ENCODE measurements around the gene YY1.
A peak's percentile ranks its signal among the peaks of the same experiment; 100 is the strongest.
"Not testable (repeated sequence)": the region's sequence is repeated elsewhere in the genome, so short reads cannot be mapped to it uniquely, and the experiment has no call there.

Gene YY1

GRCh38 chr14:100223332-100224201 is 15.4 kb upstream of the YY1 start:
- Histone ChIP-seq H3K9me3 (ENCODE audit: control insufficient read depth, insufficient read depth, low read length) (no peaks in the 10 kb centered on the region), H3K4me1 (ENCODE audit: insufficient read depth, low read length) (peaks cover 27% of the 10 kb centered on the region), H3K36me3 (ENCODE audit: insufficient read depth, low read length) (no peaks in the 10 kb centered on the region), H3K9ac (ENCODE audit: low read depth, low read length) (no peak overlapping the region)

GRCh38 chr14:100224229-100224866 is 14.6 kb upstream of the YY1 start:
- Histone ChIP-seq H3K4me1 (ENCODE audit: insufficient read depth, low read length) (peaks cover 27% of the 10 kb centered on the region), H3K9ac (ENCODE audit: low read depth, low read length) (no peak overlapping the region), H3K9me3 (ENCODE audit: control insufficient read depth, insufficient read depth, low read length) (no peaks in the 10 kb centered on the region), H3K36me3 (ENCODE audit: insufficient read depth, low read length) (no peaks in the 10 kb centered on the region)

- H3K36me3 ChIP-seq (ENCODE audit: insufficient read depth, low read length): no peaks in the 10 kb centered on the region
- no peak overlapping the region for H3K9ac ChIP-seq (ENCODE audit: low read depth, low read length)
- no peaks in the 10 kb centered on the region for H3K9me3 ChIP-seq (ENCODE audit: control insufficient read depth, insufficient read depth, low read length)
- peaks cover 27% of the 10 kb centered on the region for H3K4me1 ChIP-seq (ENCODE audit: insufficient read depth, low read length)
Observed at GRCh38 chr14:100225169-100225568, 13.8 kb upstream of the YY1 start.

- Histone ChIP-seq H3K9ac (ENCODE audit: low read depth, low read length) (no peak overlapping the region), H3K36me3 (ENCODE audit: insufficient read depth, low read length) (peaks cover 3% of the 10 kb centered on the region; the same call in 1 of the 2 replicates), H3K4me1 (ENCODE audit: insufficient read depth, low read length) (no peaks in the 10 kb centered on the region), H3K9me3 (ENCODE audit: control insufficient read depth, insufficient read depth, low read length) (no peaks in the 10 kb centered on the region)
Observed at GRCh38 chr14:100230361-100230760, 8.6 kb upstream of the YY1 start.

- Histone ChIP-seq H3K9ac (ENCODE audit: low read depth, low read length) (no peak overlapping the region), H3K4me1 (ENCODE audit: insufficient read depth, low read length) (0 out of 2 replicates have a peak, but pooled peaks cover 5% of the 10 kb centered on the region), H3K9me3 (ENCODE audit: control insufficient read depth, insufficient read depth, low read length) (no peaks in the 10 kb centered on the region), H3K36me3 (ENCODE audit: insufficient read depth, low read length) (peaks cover 3% of the 10 kb centered on the region; the same call in 1 of the 2 replicates)
Observed at GRCh38 chr14:100234511-100234910, 4.4 kb upstream of the YY1 start.

- H3K9ac ChIP-seq (ENCODE audit: low read depth, low read length): not testable (repeated sequence)
Observed at GRCh38 chr14:100236271-100236818, 2.6 kb upstream of the YY1 start.

GRCh38 chr14:100236881-100237280 is 2.1 kb upstream of the YY1 start:
- no peaks in the 10 kb centered on the region for H3K9me3 ChIP-seq (ENCODE audit: control insufficient read depth, insufficient read depth, low read length)
- peaks cover 3% of the 10 kb centered on the region; the same call in 1 of the 2 replicates for H3K36me3 ChIP-seq (ENCODE audit: insufficient read depth, low read length)
- H3K9ac ChIP-seq (ENCODE audit: low read depth, low read length): peak overlapping the region; percentile 76
- 0 out of 2 replicates have a peak, but pooled peaks cover 5% of the 10 kb centered on the region for H3K4me1 ChIP-seq (ENCODE audit: insufficient read depth, low read length)

More at GRCh38 chr14:100236271-100236818, 2.6 kb upstream of the YY1 start:
- not testable (repeated sequence) for H3K9me3 ChIP-seq (ENCODE audit: control insufficient read depth, insufficient read depth, low read length); H3K36me3 ChIP-seq (ENCODE audit: insufficient read depth, low read length); H3K4me1 ChIP-seq (ENCODE audit: insufficient read depth, low read length)

GRCh38 chr14:100237735-100238418 is 1.1 kb upstream of the YY1 start:
- H3K9me3 ChIP-seq (ENCODE audit: control insufficient read depth, insufficient read depth, low read length): no peaks in the 10 kb centered on the region
- H3K4me1 ChIP-seq (ENCODE audit: insufficient read depth, low read length): 0 out of 2 replicates have a peak, but pooled peaks cover 5% of the 10 kb centered on the region
- H3K9ac ChIP-seq (ENCODE audit: low read depth, low read length): peak overlapping the region; percentile 76
- H3K36me3 ChIP-seq (ENCODE audit: insufficient read depth, low read length): no peaks in the 10 kb centered on the region

GRCh38 chr14:100239211-100239839 is 381 bp downstream of the YY1 start:
- Histone ChIP-seq H3K4me1 (ENCODE audit: insufficient read depth, low read length) (0 out of 2 replicates have a peak, but pooled peaks cover 5% of the 10 kb centered on the region), H3K36me3 (ENCODE audit: insufficient read depth, low read length) (no peaks in the 10 kb centered on the region), H3K9me3 (ENCODE audit: control insufficient read depth, insufficient read depth, low read length) (no peaks in the 10 kb centered on the region), H3K9ac (ENCODE audit: low read depth, low read length) (peak overlapping the region; percentile 96)

GRCh38 chr14:100239840-100240667 is 1.1 kb downstream of the YY1 start:
- 0 out of 2 replicates have a peak, but pooled peaks cover 5% of the 10 kb centered on the region for H3K4me1 ChIP-seq (ENCODE audit: insufficient read depth, low read length)
- H3K9me3 ChIP-seq (ENCODE audit: control insufficient read depth, insufficient read depth, low read length): no peaks in the 10 kb centered on the region
- no peaks in the 10 kb centered on the region for H3K36me3 ChIP-seq (ENCODE audit: insufficient read depth, low read length)
- H3K9ac ChIP-seq (ENCODE audit: low read depth, low read length): peak overlapping the region; percentile 96

- peak overlapping the region; percentile 69 for H3K9ac ChIP-seq (ENCODE audit: low read depth, low read length)
- H3K4me1 ChIP-seq (ENCODE audit: insufficient read depth, low read length): 0 out of 2 replicates have a peak, but pooled peaks cover 5% of the 10 kb centered on the region
- H3K9me3 ChIP-seq (ENCODE audit: control insufficient read depth, insufficient read depth, low read length): no peaks in the 10 kb centered on the region
- H3K36me3 ChIP-seq (ENCODE audit: insufficient read depth, low read length): no peaks in the 10 kb centered on the region
Observed at GRCh38 chr14:100240668-100241032, 1.7 kb downstream of the YY1 start.

- Histone ChIP-seq H3K4me1 (ENCODE audit: insufficient read depth, low read length) (peaks cover 10% of the 10 kb centered on the region; the same call in 1 of the 2 replicates), H3K9ac (ENCODE audit: low read depth, low read length) (peak overlapping the region; percentile 69; the same call in 1 of the 2 replicates)
Observed at GRCh38 chr14:100241279-100241678, 2.3 kb downstream of the YY1 start.

GRCh38 chr14:100243020-100243419 is 4.1 kb downstream of the YY1 start:
- H3K9me3 ChIP-seq (ENCODE audit: control insufficient read depth, insufficient read depth, low read length): no peaks in the 10 kb centered on the region
- H3K9ac ChIP-seq (ENCODE audit: low read depth, low read length): no peak overlapping the region
- peaks cover 16% of the 10 kb centered on the region for H3K4me1 ChIP-seq (ENCODE audit: insufficient read depth, low read length)
- no peaks in the 10 kb centered on the region for H3K36me3 ChIP-seq (ENCODE audit: insufficient read depth, low read length)

More at GRCh38 chr14:100241279-100241678, 2.3 kb downstream of the YY1 start:
- Histone ChIP-seq H3K36me3 (ENCODE audit: insufficient read depth, low read length) (no peaks in the 10 kb centered on the region), H3K9me3 (ENCODE audit: control insufficient read depth, insufficient read depth, low read length) (no peaks in the 10 kb centered on the region)
